PC-3 (cell line): ENCODE measurements around the gene ITIH3.

Source experiments
- EZH2 ChIP-seq: fragments of 300-600 bp; sonication (generic); IDR thresholded peaks from one replicate; pipeline ENCODE4 v1.6.1; 2017; ENCODE audit warnings: antibody characterized with exemption, mild to moderate bottlenecking, low read length; ENCODE audit not compliant: unreplicated experiment
- TF ChIP-seq, protein P1 (sequence below): fragments of 300-600 bp; sonication (generic); conservative IDR thresholded peaks from 2 replicates; pipeline ENCODE4 v1.5.1; 2017; ENCODE audit warnings: antibody characterized with exemption, low read depth, mild to moderate bottlenecking, low read length

DNA sequence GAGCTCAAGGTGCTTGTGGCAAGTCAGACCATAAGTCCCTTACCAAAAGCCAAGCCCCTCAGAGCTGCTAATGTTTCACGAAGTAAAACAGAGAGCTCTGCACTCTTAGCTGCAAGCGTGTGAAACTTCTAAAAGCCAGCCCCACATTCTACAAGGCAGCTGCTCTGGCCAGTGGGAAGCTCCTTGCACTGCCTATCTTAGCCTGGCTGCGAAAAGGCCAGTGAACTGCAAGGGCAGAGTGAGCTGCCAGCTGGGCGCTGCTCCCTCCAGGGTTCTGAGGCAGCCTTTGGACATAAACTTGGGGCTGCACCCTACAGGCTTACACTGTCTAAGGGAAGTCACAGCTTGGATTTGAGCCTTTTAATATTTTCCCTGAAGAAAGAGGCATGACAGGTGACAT lies 42.4 kb downstream of the ITIH3 start:
- TF ChIP-seq, protein P1, sequence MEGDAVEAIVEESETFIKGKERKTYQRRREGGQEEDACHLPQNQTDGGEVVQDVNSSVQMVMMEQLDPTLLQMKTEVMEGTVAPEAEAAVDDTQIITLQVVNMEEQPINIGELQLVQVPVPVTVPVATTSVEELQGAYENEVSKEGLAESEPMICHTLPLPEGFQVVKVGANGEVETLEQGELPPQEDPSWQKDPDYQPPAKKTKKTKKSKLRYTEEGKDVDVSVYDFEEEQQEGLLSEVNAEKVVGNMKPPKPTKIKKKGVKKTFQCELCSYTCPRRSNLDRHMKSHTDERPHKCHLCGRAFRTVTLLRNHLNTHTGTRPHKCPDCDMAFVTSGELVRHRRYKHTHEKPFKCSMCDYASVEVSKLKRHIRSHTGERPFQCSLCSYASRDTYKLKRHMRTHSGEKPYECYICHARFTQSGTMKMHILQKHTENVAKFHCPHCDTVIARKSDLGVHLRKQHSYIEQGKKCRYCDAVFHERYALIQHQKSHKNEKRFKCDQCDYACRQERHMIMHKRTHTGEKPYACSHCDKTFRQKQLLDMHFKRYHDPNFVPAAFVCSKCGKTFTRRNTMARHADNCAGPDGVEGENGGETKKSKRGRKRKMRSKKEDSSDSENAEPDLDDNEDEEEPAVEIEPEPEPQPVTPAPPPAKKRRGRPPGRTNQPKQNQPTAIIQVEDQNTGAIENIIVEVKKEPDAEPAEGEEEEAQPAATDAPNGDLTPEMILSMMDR, result no peak
- no peak for TF ChIP-seq EZH2
